ENCODE results near the gene WDR37.
"Not testable (repeated sequence)": the region's sequence is repeated elsewhere in the genome, so short reads cannot be mapped to it uniquely, and the experiment has no call there.

WDR37 gene

GRCh38 chr10:1109795-1110673 lies 53.8 kb downstream of the WDR37 start:
- peak; percentile 51 for DNase-seq

- no peak for DNase-seq
Measured at GRCh38 chr10:1110674-1111119, 54.5 kb downstream of the WDR37 start.

- no peak for DNase-seq
Measured at GRCh38 chr10:1114315-1114714, 58.1 kb downstream of the WDR37 start.

GRCh38 chr10:1114719-1115606 lies 58.8 kb downstream of the WDR37 start:
- DNase-seq: no peak

GRCh38 chr10:1115607-1115955 lies 59.4 kb downstream of the WDR37 start:
- no peak for DNase-seq

- DNase-seq: no peak
Measured at GRCh38 chr10:1116051-1116450, 59.9 kb downstream of the WDR37 start.

GRCh38 chr10:1116696-1117280 lies 60.6 kb downstream of the WDR37 start:
- DNase-seq: no peak

- no peak for DNase-seq
Measured at GRCh38 chr10:1117651-1118050, 61.5 kb downstream of the WDR37 start.

GRCh38 chr10:1118318-1118717 lies 62.1 kb downstream of the WDR37 start:
- not testable (repeated sequence) for DNase-seq

- no peak for DNase-seq
Measured at GRCh38 chr10:1119027-1119426, 62.8 kb downstream of the WDR37 start.

- no peak for DNase-seq
Measured at GRCh38 chr10:1119501-1119900, 63.3 kb downstream of the WDR37 start.

- DNase-seq: no peak
Measured at GRCh38 chr10:1120306-1120705, 64.1 kb downstream of the WDR37 start.

GRCh38 chr10:1120801-1121211 lies 64.6 kb downstream of the WDR37 start:
- peak; percentile 85 for DNase-seq

- no peak for DNase-seq
Measured at GRCh38 chr10:1121271-1121970, 65.2 kb downstream of the WDR37 start.

GRCh38 chr10:1122349-1122748 lies 66.2 kb downstream of the WDR37 start:
- DNase-seq: no peak

GRCh38 chr10:1123198-1123597 lies 67.0 kb downstream of the WDR37 start:
- DNase-seq: no peak

- DNase-seq: no peak
Measured at GRCh38 chr10:1123972-1124371, 67.8 kb downstream of the WDR37 start.

- DNase-seq: no peak
Measured at GRCh38 chr10:1124796-1125195, 68.6 kb downstream of the WDR37 start.

- DNase-seq: no peak
Measured at GRCh38 chr10:1126461-1126860, 70.3 kb downstream of the WDR37 start.

- no peak for DNase-seq
Measured at GRCh38 chr10:1127629-1128028, 71.4 kb downstream of the WDR37 start.

- DNase-seq: no peak
Measured at GRCh38 chr10:1128115-1128514, 71.9 kb downstream of the WDR37 start.

- DNase-seq: no peak
Measured at GRCh38 chr10:1128649-1129048, 72.5 kb downstream of the WDR37 start.

GRCh38 chr10:1130226-1130625 lies 74.0 kb downstream of the WDR37 start:
- DNase-seq: no peak
